ENCODE results near the gene VEZT.

DNA sequence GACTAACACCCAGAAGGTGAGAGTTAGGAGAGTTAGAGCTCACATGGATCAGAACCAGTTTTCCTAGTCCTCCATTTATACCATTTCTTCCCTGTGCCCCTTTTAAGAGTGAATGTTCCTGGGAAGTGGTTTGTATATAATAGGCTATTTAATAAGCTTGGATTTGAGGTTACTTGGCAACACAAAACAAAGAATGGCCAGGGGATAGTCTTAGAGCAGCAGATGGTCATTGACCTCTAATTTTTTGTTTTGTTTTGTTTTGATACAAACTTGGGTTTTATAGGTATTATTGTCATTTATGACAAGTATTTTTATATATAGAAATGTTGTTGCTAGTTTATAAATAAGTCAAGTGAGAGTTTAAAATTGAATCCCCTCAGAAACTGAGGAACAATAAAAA, 35.8 kb downstream of the VEZT start:
- no peak for TF ChIP-seq CTCF (conservative IDR thresholded peaks at IDR 0.05 in 1 of 2, IDR thresholded peaks at IDR 0.05 in 1 of 2; ENCODE audit: extremely low read depth in 1 of 2, insufficient read depth in 1 of 2, low read depth in 1 of 2, low read length in 2 of 2)
- TF ChIP-seq EZH2 (IDR thresholded peaks at IDR 0.05; ENCODE audit: borderline replicate concordance, low read length) = no peak
